T-helper 2 cell treated with Interferon-gamma antibody and Interleukin-4, amounts not matched to agents 5 μg/mL and 100 μg/mL, for 36 hours (primary cell): ENCODE measurements around the gene KIAA0513.

Experiments
- DNase-seq: peaks from one replicate; pipeline ENCODE4 v3.0.0; 2021; ENCODE audit warnings: low spot score
- H3K27ac Mint-ChIP-seq: one replicate; pipeline ENCODE4 v1.8.0; 2021; ENCODE audit warnings: mild to moderate bottlenecking, mixed read lengths
- H3K27me3 Mint-ChIP-seq: one replicate; pipeline ENCODE4 v1.8.0; 2021; ENCODE audit warnings: low read depth, mixed read lengths
- H3K36me3 Mint-ChIP-seq: one replicate; pipeline ENCODE4 v1.8.0; 2021; ENCODE audit warnings: low read depth, mixed read lengths
- H3K4me1 Mint-ChIP-seq: one replicate; pipeline ENCODE4 v1.8.0; 2021; ENCODE audit warnings: low read depth, mixed read lengths
- H3K4me3 Mint-ChIP-seq: one replicate; pipeline ENCODE4 v1.8.0; 2022; ENCODE audit warnings: mild to moderate bottlenecking, moderate library complexity, mixed read lengths
- H3K9me3 Mint-ChIP-seq: one replicate; pipeline ENCODE4 v1.8.0; 2021; ENCODE audit warnings: mixed read lengths

The KIAA0513 gene

GRCh38 chr16:85027349-85027957 lies at the start of gene KIAA0513:
TSS of gene KIAA0513 (plus strand) at chr16:85027795. CDS start at chr16:85067072, 39,277 bp downstream.
- Mint-ChIP-seq H3K27ac (peak within 1 kb of the TSS; percentile 92), H3K36me3 (peaks cover 2% of the 10 kb centered on the region), H3K4me3 (peak within 1 kb of the TSS; percentile 92), H3K4me1 (peaks cover 29% of the 10 kb centered on the region), H3K27me3 (no peaks in the 10 kb centered on the region), H3K9me3 (no peaks in the 10 kb centered on the region)
- peak; percentile 97 for DNase-seq

GRCh38 chr16:84979516-84979915 lies 48.1 kb upstream of the KIAA0513 start:
- Mint-ChIP-seq H3K36me3 (peaks cover 24% of the 10 kb centered on the region), H3K9me3 (no peaks in the 10 kb centered on the region), H3K27me3 (no peaks in the 10 kb centered on the region)

GRCh38 chr16:84982434-84982833 lies 45.2 kb upstream of the KIAA0513 start:
- Mint-ChIP-seq H3K4me3 (no peak overlapping the region), H3K27me3 (no peaks in the 10 kb centered on the region), H3K36me3 (peaks cover 26% of the 10 kb centered on the region), H3K27ac (no peak overlapping the region), H3K9me3 (no peaks in the 10 kb centered on the region), H3K4me1 (peaks cover 6% of the 10 kb centered on the region)
- no peak for DNase-seq

More at GRCh38 chr16:84979516-84979915, 48.1 kb upstream of the KIAA0513 start:
- no peak overlapping the region for H3K27ac Mint-ChIP-seq
- H3K4me3 Mint-ChIP-seq, result no peak overlapping the region
- H3K4me1 Mint-ChIP-seq, result no peaks in the 10 kb centered on the region
- DNase-seq, result no peak

- Mint-ChIP-seq H3K9me3 (no peaks in the 10 kb centered on the region), H3K36me3 (peaks cover 35% of the 10 kb centered on the region), H3K4me3 (no peak overlapping the region), H3K27ac (no peak overlapping the region), H3K27me3 (no peaks in the 10 kb centered on the region), H3K4me1 (peaks cover 6% of the 10 kb centered on the region)
- DNase-seq, result no peak
Observed at GRCh38 chr16:84985079-84986065, 42.2 kb upstream of the KIAA0513 start.

GRCh38 chr16:84986102-84986501 lies 41.5 kb upstream of the KIAA0513 start:
- Mint-ChIP-seq H3K9me3 (no peaks in the 10 kb centered on the region), H3K4me1 (peaks cover 6% of the 10 kb centered on the region), H3K4me3 (no peak overlapping the region), H3K27ac (no peak overlapping the region), H3K27me3 (no peaks in the 10 kb centered on the region), H3K36me3 (peaks cover 32% of the 10 kb centered on the region)
- no peak for DNase-seq

GRCh38 chr16:84986879-84987278 lies 40.7 kb upstream of the KIAA0513 start:
- Mint-ChIP-seq H3K27me3 (no peaks in the 10 kb centered on the region), H3K4me1 (peaks cover 6% of the 10 kb centered on the region), H3K9me3 (no peaks in the 10 kb centered on the region), H3K27ac (no peak overlapping the region), H3K4me3 (no peak overlapping the region), H3K36me3 (peaks cover 34% of the 10 kb centered on the region)
- DNase-seq, result no peak

GRCh38 chr16:84988328-84989080 lies 39.1 kb upstream of the KIAA0513 start:
- H3K4me3 Mint-ChIP-seq, result no peak overlapping the region
- peaks cover 6% of the 10 kb centered on the region for H3K4me1 Mint-ChIP-seq
- H3K27ac Mint-ChIP-seq, result no peak overlapping the region
- H3K36me3 Mint-ChIP-seq, result peaks cover 34% of the 10 kb centered on the region
- no peak for DNase-seq
- no peaks in the 10 kb centered on the region for H3K27me3 Mint-ChIP-seq
- H3K9me3 Mint-ChIP-seq, result no peaks in the 10 kb centered on the region

GRCh38 chr16:84989749-84990620 lies 37.6 kb upstream of the KIAA0513 start:
- Mint-ChIP-seq H3K4me1 (peaks cover 6% of the 10 kb centered on the region), H3K27ac (no peak overlapping the region), H3K9me3 (no peaks in the 10 kb centered on the region), H3K4me3 (no peak overlapping the region), H3K27me3 (no peaks in the 10 kb centered on the region), H3K36me3 (peaks cover 39% of the 10 kb centered on the region)
- DNase-seq, result no peak

- no peaks in the 10 kb centered on the region for H3K27me3 Mint-ChIP-seq
- H3K36me3 Mint-ChIP-seq, result peaks cover 45% of the 10 kb centered on the region
- no peaks in the 10 kb centered on the region for H3K9me3 Mint-ChIP-seq
- H3K27ac Mint-ChIP-seq, result no peak overlapping the region
- H3K4me1 Mint-ChIP-seq, result peaks cover 3% of the 10 kb centered on the region
- no peak overlapping the region for H3K4me3 Mint-ChIP-seq
- DNase-seq, result no peak
Observed at GRCh38 chr16:84990782-84991181, 36.8 kb upstream of the KIAA0513 start.

GRCh38 chr16:84992717-84993075 lies 34.9 kb upstream of the KIAA0513 start:
- no peak for DNase-seq
- Mint-ChIP-seq H3K4me1 (no peaks in the 10 kb centered on the region), H3K36me3 (peaks cover 31% of the 10 kb centered on the region), H3K27me3 (no peaks in the 10 kb centered on the region), H3K9me3 (no peaks in the 10 kb centered on the region), H3K4me3 (no peak overlapping the region), H3K27ac (no peak overlapping the region)

- no peak for DNase-seq
- Mint-ChIP-seq H3K36me3 (peaks cover 28% of the 10 kb centered on the region), H3K4me1 (no peaks in the 10 kb centered on the region), H3K9me3 (no peaks in the 10 kb centered on the region), H3K4me3 (no peak overlapping the region), H3K27me3 (no peaks in the 10 kb centered on the region), H3K27ac (no peak overlapping the region)
Observed at GRCh38 chr16:84993926-84994325, 33.7 kb upstream of the KIAA0513 start.

GRCh38 chr16:84995663-84996062 lies 31.9 kb upstream of the KIAA0513 start:
- Mint-ChIP-seq H3K27ac (no peak overlapping the region), H3K4me1 (peaks cover 4% of the 10 kb centered on the region)

GRCh38 chr16:84996365-84996764 lies 31.2 kb upstream of the KIAA0513 start:
- H3K36me3 Mint-ChIP-seq, result peaks cover 19% of the 10 kb centered on the region

More at GRCh38 chr16:84995663-84996062, 31.9 kb upstream of the KIAA0513 start:
- peaks cover 19% of the 10 kb centered on the region for H3K36me3 Mint-ChIP-seq
- DNase-seq, result no peak
- no peak overlapping the region for H3K4me3 Mint-ChIP-seq
- no peaks in the 10 kb centered on the region for H3K9me3 Mint-ChIP-seq
- H3K27me3 Mint-ChIP-seq, result no peaks in the 10 kb centered on the region

More at GRCh38 chr16:84996365-84996764, 31.2 kb upstream of the KIAA0513 start:
- DNase-seq, result no peak
- Mint-ChIP-seq H3K9me3 (no peaks in the 10 kb centered on the region), H3K27me3 (no peaks in the 10 kb centered on the region), H3K4me3 (no peak overlapping the region), H3K27ac (no peak overlapping the region), H3K4me1 (peaks cover 4% of the 10 kb centered on the region)
